Activated CD8-positive, alpha-beta T cell treated with anti-CD3 and anti-CD28 coated beads, Interleukin-2, amount 10 ng/mL, durations not matched to agents 7 days and 5 days (primary cell): ENCODE measurements around the gene RLF. TPM values are rescaled to one million over a fixed set of nuclear protein-coding genes. Genes with fewer than 3 reads are reported as not detected.
A peak's percentile ranks its signal among the peaks of the same experiment; 100 is the strongest.
"Not testable (repeated sequence)": the region's sequence is repeated elsewhere in the genome, so short reads cannot be mapped to it uniquely, and the experiment has no call there.

ENCODE experiments used
- ATAC-seq: fragments of 150-1000 bp; cut with Tn5 transposase; one replicate; pipeline ENCODE4 v1.10.0; 2021; ENCODE audit warnings: moderate library complexity
- CTCF ChIA-PET: fragments of 350-600 bp; sonication (Branson Sonifier 250); formaldehyde crosslinking; loops from one replicate; lab custom pipeline; 2021; ENCODE audit warnings: antibody characterized with exemption; lab: Charles Lee
- POLR2A ChIA-PET: fragments of 350-600 bp; sonication (Branson Sonifier 250); formaldehyde crosslinking; loops from one replicate; lab custom pipeline; 2021; ENCODE audit warnings: antibody characterized with exemption; lab: Charles Lee
- DNase-seq: peaks from one replicate; pipeline ENCODE4 v3.0.0-alpha.2; 2020
- H3K27ac Mint-ChIP-seq: one replicate; pipeline ENCODE4 v1.8.0; 2021; ENCODE audit warnings: mild to moderate bottlenecking, mixed read lengths
- H3K27me3 Mint-ChIP-seq: one replicate; pipeline ENCODE4 v1.8.0; 2021; ENCODE audit warnings: low read depth, mixed read lengths
- H3K36me3 Mint-ChIP-seq: one replicate; pipeline ENCODE4 v1.8.0; 2021; ENCODE audit warnings: low read depth, mixed read lengths
- H3K4me1 Mint-ChIP-seq: one replicate; pipeline ENCODE4 v1.8.0; 2021; ENCODE audit warnings: low read depth, mixed read lengths
- H3K4me3 Mint-ChIP-seq: one replicate; pipeline ENCODE4 v1.8.0; 2021; ENCODE audit warnings: mild to moderate bottlenecking, mixed read lengths
- H3K9me3 Mint-ChIP-seq: one replicate; pipeline ENCODE4 v1.8.0; 2022; ENCODE audit warnings: mixed read lengths; ENCODE audit not compliant: insufficient read depth
- total RNA-seq, 2 experiments: library from RNA; stranded (reverse); gene quantifications; one replicate each; pipeline ENCODE4 v1.2.3, GENCODE V29; 2021

Gene RLF
- total RNA-seq, 2 experiments from 2014 or later = 20.4 to 22.3 TPM

DNA sequence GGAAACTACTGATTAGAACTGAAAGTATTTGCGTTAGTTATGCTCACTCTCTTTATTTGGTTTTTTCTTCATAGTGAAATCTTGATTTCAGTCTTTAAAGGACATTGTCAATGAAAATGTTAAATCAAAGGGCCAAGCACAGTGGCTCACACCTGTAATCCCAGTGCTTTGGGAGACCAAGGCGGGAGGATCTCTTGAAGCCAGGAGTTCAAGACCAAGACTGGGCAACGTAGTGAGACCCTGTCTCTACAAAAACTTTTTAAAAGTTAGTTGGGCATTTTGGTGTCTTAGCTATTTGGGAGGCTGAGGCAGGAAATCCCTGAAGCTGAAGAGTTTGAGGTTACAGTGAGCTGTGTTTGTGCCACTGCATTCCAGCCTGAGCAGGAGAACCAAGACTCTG, 13.6 kb downstream of the RLF start:
- no peaks in the 10 kb centered on the region for H3K27me3 Mint-ChIP-seq
- ChIA-PET CTCF (interaction anchor here (0.7 to 2.8 kb wide), 3 partner anchors 12 to 230 kb away, joined by 3 to 13 read pairs (median 6); no protein-coding TSS in a partner anchor), POLR2A (interaction anchor here (0.6 kb wide), 1 partner anchor 13 kb away, joined by 3 read pairs; no protein-coding TSS in a partner anchor)
- peaks cover 15% of the 10 kb centered on the region for H3K36me3 Mint-ChIP-seq
- H3K4me3 Mint-ChIP-seq = no peak overlapping the region
- no peak for ATAC-seq
- H3K9me3 Mint-ChIP-seq = no peaks in the 10 kb centered on the region
- peaks cover 36% of the 10 kb centered on the region for H3K4me1 Mint-ChIP-seq
- no peak for DNase-seq
- H3K27ac Mint-ChIP-seq = no peak overlapping the region

DNA sequence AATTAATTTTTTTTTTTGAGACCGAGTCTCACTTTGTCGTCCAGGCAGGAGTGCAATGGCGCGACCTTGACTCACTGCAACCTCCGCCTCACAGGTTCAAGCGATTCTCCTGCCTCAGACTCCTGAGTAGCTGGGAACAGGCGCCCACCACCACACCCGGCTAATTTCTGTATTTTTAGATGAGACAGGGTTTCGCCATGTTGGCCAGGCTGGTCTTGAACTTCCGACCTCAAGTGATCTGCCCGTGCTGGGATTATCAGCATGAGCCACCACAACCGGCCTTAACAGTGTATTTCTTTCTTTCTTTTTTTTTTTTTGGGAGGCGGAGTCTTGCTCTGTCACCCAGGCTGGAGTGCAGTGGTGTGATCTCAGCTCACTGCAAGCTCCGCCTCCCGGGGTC, 15.8 kb downstream of the RLF start:
- H3K4me3 Mint-ChIP-seq, CTCF ChIA-PET, H3K27ac Mint-ChIP-seq, H3K27me3 Mint-ChIP-seq, DNase-seq, H3K9me3 Mint-ChIP-seq, ATAC-seq, POLR2A ChIA-PET: not testable (repeated sequence)
- peaks cover 20% of the 10 kb centered on the region for H3K36me3 Mint-ChIP-seq
- H3K4me1 Mint-ChIP-seq = peaks cover 45% of the 10 kb centered on the region

DNA sequence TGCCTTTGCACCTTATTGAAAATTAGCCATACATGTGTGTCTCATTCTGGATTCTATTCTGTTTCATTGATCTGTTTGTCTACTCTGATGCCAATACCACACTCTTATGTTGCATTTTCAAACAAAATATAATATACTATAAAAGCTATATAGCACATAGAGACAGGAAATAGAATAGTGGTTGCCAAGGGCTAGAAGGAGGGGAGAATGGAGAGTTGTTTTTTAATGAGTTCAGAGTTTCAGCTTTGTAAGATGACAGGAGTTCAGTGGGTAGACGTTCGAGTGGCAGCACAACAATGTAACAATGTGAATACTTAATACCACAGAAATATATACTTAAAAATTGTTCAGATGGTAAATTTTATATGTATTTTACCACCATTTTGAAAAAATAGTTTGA, 17.0 kb downstream of the RLF start:
- POLR2A ChIA-PET = interaction anchor here (0.6 kb wide), 1 partner anchor 598 kb away, joined by 4 read pairs; no protein-coding TSS in a partner anchor
- CTCF ChIA-PET = interaction anchor here (0.6 to 1.0 kb wide), 2 partner anchors 10 to 160 kb away, joined by 3 read pairs; no protein-coding TSS in a partner anchor
- H3K4me3 Mint-ChIP-seq = no peak overlapping the region
- ATAC-seq (no peak), DNase-seq (no peak)
- no peaks in the 10 kb centered on the region for H3K27me3 Mint-ChIP-seq
- H3K27ac Mint-ChIP-seq = peak overlapping the region; percentile 26
- peaks cover 20% of the 10 kb centered on the region for H3K36me3 Mint-ChIP-seq
- H3K4me1 Mint-ChIP-seq = peaks cover 50% of the 10 kb centered on the region
- H3K9me3 Mint-ChIP-seq = no peaks in the 10 kb centered on the region

DNA sequence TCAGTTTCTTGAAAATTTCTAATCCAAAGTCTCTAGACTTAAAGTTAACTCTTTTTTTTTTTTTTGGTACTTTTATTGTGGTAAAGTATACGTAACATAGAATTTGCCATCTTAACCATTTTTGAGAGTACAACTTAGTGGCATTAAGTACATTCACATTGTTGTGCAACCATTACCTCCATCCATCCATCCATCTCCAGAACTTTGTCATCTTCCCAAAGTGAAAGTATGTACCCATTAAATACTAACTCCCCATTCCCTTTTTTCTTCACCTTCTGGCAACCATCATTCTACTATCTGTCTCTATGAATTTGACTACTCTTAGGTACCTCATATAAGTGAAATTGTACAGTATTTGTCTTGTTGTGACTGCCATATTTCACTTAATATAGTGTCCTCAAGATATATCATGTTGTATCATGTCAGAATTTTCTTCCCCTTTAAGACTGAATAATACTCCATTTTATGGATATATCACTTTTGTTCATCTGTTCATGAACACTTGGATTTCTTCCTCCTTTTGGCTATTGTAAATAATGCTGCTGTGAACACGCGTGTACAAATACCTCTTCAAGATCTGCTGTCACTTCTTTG, 18.4 kb downstream of the RLF start:
- H3K4me3 Mint-ChIP-seq = no peak overlapping the region
- H3K27ac Mint-ChIP-seq = no peak overlapping the region
- CTCF ChIA-PET = interaction anchor here (1.0 kb wide), 1 partner anchor 17 kb away, joined by 3 read pairs; no protein-coding TSS in a partner anchor
- POLR2A ChIA-PET = no interaction called here
- no peaks in the 10 kb centered on the region for H3K9me3 Mint-ChIP-seq
- no peaks in the 10 kb centered on the region for H3K27me3 Mint-ChIP-seq
- peaks cover 53% of the 10 kb centered on the region for H3K4me1 Mint-ChIP-seq
- peaks cover 22% of the 10 kb centered on the region for H3K36me3 Mint-ChIP-seq
- DNase-seq (no peak), ATAC-seq (no peak)

DNA sequence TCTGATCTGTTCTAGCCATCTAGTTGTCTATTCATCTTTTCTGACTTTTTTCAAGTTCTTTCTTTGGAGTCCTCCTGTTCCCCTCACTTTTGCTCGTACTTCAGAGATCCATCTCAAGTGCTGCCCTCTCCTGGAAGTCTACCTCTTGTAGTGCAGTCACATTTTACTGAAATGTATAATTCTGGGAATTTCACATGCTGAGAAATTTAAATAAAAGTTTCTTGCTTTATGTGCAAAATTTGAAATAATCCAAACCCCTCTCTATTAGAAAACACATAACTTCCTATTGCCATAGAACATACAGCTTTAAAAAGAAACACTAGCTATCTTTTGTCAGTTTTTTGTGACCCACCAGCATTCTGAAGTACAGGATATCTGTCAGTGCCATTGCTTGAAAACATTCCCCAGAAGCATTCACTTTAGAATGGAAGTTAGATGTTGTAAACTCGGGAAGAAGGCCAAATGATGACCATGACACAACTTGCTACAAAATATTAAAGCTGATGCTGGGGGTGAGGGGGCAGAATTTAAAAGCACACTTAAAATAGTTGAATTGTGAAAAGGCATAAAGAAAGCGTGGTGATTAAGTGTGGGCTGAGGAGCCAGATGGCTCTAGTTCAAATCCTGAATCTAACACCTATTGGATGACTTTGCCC, 22.0 kb downstream of the RLF start:
- Mint-ChIP-seq H3K27ac (no peak overlapping the region), H3K4me3 (no peak overlapping the region), H3K36me3 (peaks cover 15% of the 10 kb centered on the region), H3K9me3 (no peaks in the 10 kb centered on the region), H3K4me1 (peaks cover 56% of the 10 kb centered on the region), H3K27me3 (no peaks in the 10 kb centered on the region)
- ATAC-seq = no peak
- ChIA-PET CTCF (interaction anchor here (0.9 to 3.8 kb wide), 17 partner anchors 9 to 222 kb away, joined by 3 to 32 read pairs (median 6); partner anchors contain the start of gene ZMPSTE24), POLR2A (interaction anchor here (1.1 kb wide), 1 partner anchor 75 kb away, joined by 7 read pairs; the partner anchor contains the start of gene ZMPSTE24)
- DNase-seq = no peak

DNA sequence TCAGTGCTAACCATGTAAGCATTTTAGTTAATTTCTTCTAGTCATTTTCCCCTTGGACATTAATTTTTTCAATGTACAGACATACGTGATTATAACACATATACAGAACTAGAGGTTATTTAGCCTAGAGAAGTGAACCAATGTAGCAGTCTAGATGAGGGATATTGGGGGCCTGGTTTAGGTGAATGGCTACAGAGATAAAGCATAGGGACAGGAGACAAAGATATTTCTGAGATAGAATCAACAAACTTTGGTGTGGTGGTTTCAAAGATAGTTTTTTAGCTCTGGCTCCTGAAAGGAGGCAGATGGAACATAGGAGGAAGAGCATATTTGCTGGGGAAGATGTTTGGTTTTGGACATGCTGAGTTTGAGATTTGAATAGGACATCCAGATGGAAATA, 23.0 kb downstream of the RLF start:
- Mint-ChIP-seq H3K36me3 (peaks cover 20% of the 10 kb centered on the region), H3K27ac (no peak overlapping the region), H3K27me3 (no peaks in the 10 kb centered on the region), H3K9me3 (no peaks in the 10 kb centered on the region), H3K4me3 (no peak overlapping the region), H3K4me1 (peaks cover 53% of the 10 kb centered on the region)
- ATAC-seq (no peak), DNase-seq (no peak)
- ChIA-PET POLR2A (interaction anchor here (0.8 to 1.1 kb wide), 2 partner anchors 70 to 74 kb away, joined by 4 to 7 read pairs; partner anchors contain the start of gene ZMPSTE24), CTCF (interaction anchor here (1.1 to 3.8 kb wide), 11 partner anchors 10 to 221 kb away, joined by 3 to 32 read pairs (median 8); no protein-coding TSS in a partner anchor)

DNA sequence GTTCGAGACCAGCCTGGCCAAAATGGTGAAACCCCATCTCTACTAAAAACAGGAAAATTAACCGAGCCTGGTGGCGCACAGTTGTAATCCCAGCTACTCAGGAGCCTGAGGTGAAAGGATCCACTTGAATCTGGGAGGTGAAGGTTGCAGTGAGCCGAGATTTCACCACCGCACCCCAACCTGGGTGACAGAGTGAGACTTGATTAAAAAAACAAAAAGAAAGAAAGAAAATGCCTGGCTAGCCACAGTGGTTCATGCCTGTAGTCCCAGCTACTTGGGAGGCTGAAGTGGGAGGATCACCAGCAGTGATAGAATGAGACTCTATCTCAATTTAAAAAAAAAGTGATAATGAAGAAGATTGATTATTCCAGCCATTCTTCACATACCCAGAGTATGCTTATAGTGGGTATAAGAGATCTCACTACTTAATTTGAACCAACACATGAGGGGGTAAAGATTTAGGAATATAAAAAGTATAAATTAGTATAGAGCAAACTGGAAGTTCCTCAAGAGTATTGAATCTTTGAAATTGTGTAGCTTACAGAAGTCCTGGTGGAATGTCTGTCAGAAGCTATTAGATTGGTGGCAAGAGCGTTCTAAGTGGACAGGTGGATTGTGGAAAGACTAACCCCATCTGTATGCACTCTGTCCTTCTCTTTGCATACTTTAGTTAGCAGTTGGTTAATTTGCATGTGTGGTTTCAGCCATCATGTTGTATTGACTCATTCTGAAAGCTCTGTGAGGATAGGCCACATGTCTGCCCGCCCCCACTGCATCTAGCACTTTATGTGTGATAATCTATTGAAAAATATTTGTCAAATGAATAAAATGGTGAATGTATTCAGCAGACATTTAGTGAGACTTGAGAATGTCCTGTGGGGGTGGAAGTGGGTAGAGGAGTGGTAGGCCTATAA, 25.0 kb downstream of the RLF start:
- Mint-ChIP-seq H3K4me3 (no peak overlapping the region), H3K9me3 (no peaks in the 10 kb centered on the region), H3K27me3 (no peaks in the 10 kb centered on the region), H3K27ac (peak overlapping the region; percentile 19), H3K4me1 (peaks cover 46% of the 10 kb centered on the region), H3K36me3 (peaks cover 23% of the 10 kb centered on the region)
- ATAC-seq (peak; percentile 88), DNase-seq (peak; percentile 60)
- ChIA-PET POLR2A (interaction anchor here (0.7 to 1.2 kb wide), 4 partner anchors 23 to 129 kb away, joined by 3 to 5 read pairs (median 4); partner anchors contain the start of gene RLF), CTCF (interaction anchor here (1.0 to 3.7 kb wide), 5 partner anchors 11 to 152 kb away, joined by 3 to 13 read pairs (median 5); no protein-coding TSS in a partner anchor)

DNA sequence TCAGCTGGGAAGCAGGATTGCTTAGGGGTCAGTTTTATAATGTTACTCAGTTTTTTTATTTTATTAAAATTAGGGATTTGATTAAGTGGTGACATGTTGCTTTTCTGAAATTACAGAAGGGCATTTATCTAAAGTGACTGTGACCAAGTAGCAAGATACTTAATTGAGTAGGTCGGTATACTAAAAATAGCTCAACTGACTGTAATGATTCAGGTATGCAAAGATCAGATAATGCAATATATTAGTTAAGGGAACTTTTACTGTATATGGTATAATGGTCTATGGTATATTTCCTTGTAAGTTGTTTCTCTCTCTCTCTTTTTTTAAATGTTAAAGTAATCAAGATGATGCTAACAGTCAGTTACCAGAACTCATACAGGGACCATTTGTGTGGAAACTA, 26.2 kb downstream of the RLF start:
- DNase-seq = no peak
- Mint-ChIP-seq H3K27ac (no peak overlapping the region), H3K36me3 (peaks cover 30% of the 10 kb centered on the region), H3K4me3 (no peak overlapping the region), H3K9me3 (no peaks in the 10 kb centered on the region), H3K27me3 (no peaks in the 10 kb centered on the region), H3K4me1 (peaks cover 43% of the 10 kb centered on the region)
- CTCF ChIA-PET = interaction anchor here (0.9 to 3.7 kb wide), 4 partner anchors 9 to 151 kb away, joined by 3 to 13 read pairs (median 8); no protein-coding TSS in a partner anchor
- POLR2A ChIA-PET = no interaction called here
- ATAC-seq = no peak

DNA sequence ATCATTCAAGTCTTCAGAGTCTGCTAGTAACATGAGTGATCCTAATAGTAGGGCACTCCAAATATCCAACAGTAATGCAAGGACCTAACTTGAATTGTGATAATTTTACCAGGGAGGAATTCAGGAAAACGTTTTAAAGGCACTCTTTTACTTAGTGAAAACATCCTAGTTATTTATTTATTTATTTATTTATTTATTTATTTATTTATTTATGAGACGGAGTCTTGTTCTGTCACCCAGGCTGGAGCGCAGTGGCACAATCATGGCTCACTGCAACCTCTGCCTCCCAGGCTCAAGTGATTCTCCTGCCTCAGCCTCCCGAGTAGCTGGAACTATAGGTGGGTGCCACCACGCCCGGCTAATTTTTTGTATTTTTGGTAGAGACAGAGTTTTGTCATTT, 33.5 kb downstream of the RLF start:
- H3K36me3 Mint-ChIP-seq = peaks cover 51% of the 10 kb centered on the region
- CTCF ChIA-PET, H3K9me3 Mint-ChIP-seq, H3K27me3 Mint-ChIP-seq, H3K27ac Mint-ChIP-seq, H3K4me3 Mint-ChIP-seq, H3K4me1 Mint-ChIP-seq, POLR2A ChIA-PET, DNase-seq, ATAC-seq: not testable (repeated sequence)

DNA sequence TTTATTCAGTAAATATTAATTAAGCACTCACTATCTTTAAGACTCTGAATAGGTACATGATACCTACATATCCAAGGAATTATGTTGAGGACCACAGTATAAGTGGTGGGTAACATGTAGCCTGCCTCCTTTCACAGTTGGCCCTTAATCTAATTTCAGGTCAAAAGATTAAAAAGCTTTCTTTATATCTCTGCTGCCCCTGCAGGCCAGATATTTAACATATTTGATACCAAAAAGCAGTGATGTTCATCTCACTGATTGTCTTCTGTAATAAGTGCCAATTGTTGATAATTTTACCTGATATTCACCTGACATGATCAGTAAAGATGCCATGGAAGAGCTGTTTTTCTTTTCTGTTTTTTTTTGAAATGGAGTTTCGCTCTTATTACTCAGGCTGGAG, 36.5 kb downstream of the RLF start:
- no peaks in the 10 kb centered on the region for H3K27me3 Mint-ChIP-seq

DNA sequence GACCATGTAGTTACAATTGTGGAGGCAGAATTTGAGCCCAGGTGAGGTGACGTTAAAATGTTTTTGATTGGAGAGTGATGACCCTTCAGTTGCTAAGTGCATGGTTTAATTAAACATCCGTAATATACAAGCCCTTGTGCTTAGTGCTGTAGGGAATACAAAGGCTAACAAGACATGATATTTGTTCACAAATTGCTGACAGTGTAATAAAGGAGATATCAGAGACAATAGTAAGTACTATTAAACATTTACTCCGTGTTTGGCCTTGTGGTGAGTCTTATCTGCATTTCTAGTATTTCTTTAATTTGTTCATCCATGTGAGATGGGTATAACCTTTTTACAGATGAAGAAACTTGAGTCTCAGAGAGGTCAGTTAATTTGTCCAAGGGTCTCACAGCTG, 37.9 kb downstream of the RLF start:
- Mint-ChIP-seq H3K36me3 (peaks cover 40% of the 10 kb centered on the region), H3K27me3 (no peaks in the 10 kb centered on the region), H3K9me3 (no peaks in the 10 kb centered on the region), H3K27ac (no peak overlapping the region), H3K4me1 (no peaks in the 10 kb centered on the region), H3K4me3 (no peak overlapping the region)
- ATAC-seq = no peak
- DNase-seq = no peak
- ChIA-PET POLR2A (no interaction called here), CTCF (interaction anchor here (1.1 to 2.4 kb wide), 2 partner anchors 36 to 139 kb away, joined by 3 to 9 read pairs; no protein-coding TSS in a partner anchor)

More for the DNA sequence above, 36.5 kb downstream of the RLF start:
- Mint-ChIP-seq H3K27ac (no peak overlapping the region), H3K9me3 (no peaks in the 10 kb centered on the region), H3K4me1 (no peaks in the 10 kb centered on the region), H3K36me3 (peaks cover 39% of the 10 kb centered on the region), H3K4me3 (no peak overlapping the region)
- DNase-seq (no peak), ATAC-seq (no peak)
- POLR2A ChIA-PET = no interaction called here
- CTCF ChIA-PET = interaction anchor here (0.6 to 2.4 kb wide), 16 partner anchors 8 to 1830 kb away, joined by 3 to 11 read pairs (median 4); no protein-coding TSS in a partner anchor
